HG02938 (cell line): ENCODE data around the gene PRKCD.
"Not testable (repeated sequence)": the region's sequence is repeated elsewhere in the genome, so short reads cannot be mapped to it uniquely, and the experiment has no call there.

Source experiments
- ATAC-seq: cut with Tn5 transposase; IDR thresholded peaks from one replicate; pipeline ENCODE4 v1.9.1; 2021; ENCODE audit warnings: mild to moderate bottlenecking, moderate library complexity; ENCODE audit not compliant: unreplicated experiment

The PRKCD gene

DNA sequence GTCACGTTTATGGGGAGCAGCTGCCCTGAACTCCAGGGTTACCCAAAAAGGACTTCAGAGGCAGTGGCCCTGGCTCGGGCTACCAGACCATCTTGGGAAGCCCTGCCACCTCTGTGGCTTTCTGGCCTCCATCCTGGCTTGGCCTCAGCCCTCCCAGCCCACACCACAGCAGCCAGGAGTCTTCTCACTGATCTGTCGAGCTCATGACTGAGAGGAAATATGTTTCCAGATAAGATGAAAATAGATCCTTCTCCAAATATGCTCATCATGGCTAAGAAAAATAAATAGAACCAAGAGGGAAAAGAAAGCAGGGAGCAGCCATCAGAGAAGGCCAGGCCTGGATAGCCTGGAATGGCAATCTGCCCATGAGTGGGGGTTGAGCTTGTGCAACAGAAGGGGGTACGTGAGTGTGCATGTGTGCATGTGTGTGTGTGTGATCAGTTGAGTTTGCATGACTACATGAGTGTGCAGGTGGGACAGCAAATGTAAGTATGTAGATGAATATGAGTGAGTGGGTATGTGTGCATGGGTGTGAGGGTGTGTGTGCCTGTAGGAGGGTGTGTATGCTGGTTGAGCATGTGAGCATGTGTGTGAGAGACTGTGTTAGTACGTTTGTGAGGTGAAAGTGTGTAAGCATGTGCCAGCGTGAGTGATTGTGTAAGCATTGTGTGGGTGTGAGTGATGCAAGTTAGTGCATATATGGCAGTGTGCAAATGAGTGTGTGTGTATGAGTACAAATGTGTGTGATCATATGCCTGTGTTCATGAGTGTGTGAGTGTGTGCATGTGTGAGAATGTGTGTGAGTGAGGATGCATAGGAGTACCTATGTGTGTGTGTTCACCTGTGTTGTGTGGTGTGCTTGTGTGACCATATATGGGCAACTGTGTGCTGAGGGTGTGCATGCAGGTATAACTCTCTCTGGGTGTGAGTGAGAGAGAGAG, 20.8 kb upstream of the PRKCD start:
- no peak for ATAC-seq

DNA sequence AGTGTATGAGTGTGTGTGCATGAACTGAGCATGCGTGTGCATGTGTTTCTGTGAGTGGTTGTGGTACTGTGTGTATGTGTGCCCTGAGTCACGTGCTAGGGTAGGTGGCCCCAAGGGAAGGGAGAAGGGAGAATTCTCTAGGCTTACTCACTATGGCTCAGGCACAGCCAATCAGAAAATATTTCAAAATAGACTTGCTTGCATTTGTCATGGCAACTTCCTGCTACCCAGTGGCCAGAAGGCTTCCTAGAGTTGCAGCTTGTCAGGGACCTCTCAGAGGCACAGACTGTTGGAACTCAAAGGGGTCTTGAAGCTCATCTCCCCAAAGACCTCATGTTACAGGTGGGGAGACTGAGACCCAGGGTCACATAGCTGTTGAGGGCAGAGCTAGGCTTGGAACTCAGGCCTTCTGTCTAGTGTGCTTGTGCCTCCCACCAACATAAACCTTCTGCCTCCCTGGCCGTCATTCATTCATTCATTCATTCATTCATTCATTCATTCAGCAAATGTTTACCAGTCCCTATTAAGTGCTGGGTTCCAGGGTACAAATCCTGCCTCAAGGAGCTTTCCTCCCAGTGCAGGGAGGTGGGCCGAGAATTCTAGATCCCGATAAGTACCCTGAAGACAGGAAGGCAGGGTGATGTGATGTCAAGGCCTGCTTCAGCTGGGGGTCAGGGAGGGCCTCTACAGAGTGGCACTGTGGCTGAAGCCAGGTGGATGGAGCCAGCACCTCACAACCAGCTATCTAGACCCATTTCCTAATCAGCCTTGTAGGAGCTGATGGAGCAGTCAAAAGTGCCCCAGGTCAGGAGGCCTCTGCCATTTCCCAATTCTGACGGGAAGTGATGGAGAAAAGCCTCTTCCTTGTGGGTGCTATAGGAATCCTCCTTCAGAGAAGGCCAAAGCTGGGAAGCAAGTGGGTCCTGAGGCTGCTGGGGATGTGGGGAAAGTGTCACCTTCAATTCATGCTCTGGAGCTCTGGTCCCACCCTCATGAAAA, 19.9 kb upstream of the PRKCD start:
- no peak for ATAC-seq

- ATAC-seq, result no peak
Observed at GRCh38 chr3:53142986-53143385, 18.0 kb upstream of the PRKCD start.

- no peak for ATAC-seq
Observed at GRCh38 chr3:53144446-53144845, 16.6 kb upstream of the PRKCD start.

GRCh38 chr3:53144862-53145712, 15.9 kb upstream of the PRKCD start:
- no peak for ATAC-seq

DNA sequence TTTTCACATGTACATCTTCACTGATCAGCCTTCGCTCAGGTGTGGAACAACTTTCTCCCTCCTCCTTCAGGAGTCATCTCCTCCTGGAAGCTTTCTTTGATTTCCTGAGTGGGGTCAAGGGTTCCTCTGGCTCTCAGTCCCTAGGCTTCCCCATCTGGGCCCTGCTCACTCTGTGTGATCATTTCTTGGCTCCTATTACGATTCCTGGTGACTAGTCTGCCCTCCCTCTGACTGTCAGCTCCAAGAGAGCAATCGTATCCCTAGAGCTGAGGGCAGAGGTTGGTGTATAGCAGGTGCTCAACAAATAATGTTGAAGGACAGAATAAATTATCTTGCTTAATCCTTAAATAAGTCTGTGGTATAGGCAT, 15.3 kb upstream of the PRKCD start:
- ATAC-seq, result no peak

GRCh38 chr3:53146319-53146891, 14.6 kb upstream of the PRKCD start:
- no peak for ATAC-seq

GRCh38 chr3:53147151-53147902, 13.7 kb upstream of the PRKCD start:
- ATAC-seq, result no peak

DNA sequence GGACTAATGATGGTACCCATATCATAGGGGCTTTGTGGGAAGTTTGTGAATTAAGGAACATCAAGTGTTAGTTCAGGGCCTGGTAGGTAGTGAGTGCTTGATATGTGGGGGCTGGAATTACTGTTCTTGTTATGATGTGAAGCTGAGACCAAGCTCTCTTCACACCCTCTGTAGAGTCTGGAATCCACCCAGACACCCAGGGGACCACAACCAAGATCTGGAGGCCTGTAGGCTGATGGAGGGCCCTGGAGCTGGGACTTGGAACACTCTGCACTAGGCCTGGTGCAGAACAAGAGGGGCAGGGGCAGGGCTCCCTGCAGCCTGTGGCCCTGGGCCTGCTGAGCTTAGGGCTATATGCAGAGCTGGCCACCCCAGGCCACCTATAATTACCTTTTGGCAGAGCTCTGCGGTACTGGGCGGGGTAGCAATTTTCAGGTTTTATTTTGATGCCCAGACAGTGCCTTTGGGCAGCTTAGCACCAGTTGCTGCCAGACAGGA, 13.1 kb upstream of the PRKCD start:
- ATAC-seq, result no peak

DNA sequence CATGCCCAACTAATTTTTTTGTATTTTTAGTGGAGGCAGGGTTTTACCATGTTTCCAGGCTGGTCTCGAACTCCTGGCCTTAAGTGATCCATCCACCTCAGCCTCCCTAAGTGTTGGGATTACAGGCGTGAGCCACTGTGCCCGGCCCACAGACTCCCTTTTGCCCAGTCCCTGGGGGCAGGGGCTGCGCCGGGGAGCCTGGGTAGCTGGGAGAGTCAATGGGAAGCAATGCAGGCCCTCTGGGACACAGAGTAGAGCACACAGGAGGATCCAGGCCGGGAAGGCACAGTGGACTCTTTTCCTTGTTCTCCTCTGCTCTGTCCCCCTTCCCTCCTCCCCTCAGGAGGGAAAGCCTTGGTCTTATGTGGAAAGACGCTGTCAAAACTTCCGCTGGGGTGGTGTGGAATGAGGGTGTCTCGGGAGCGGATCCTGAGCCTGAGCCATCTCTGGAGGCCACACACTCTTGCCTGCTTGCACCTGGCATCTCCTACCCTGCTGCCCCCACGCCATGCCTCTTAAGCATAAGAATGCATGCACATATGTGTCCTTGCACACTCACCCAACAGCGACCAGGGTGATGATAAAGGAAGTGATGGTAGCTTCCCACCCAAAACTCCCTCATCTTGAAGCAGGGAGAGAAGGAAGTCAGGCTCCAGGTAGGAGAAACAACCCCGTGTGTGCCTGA, 11.9 kb upstream of the PRKCD start:
- no peak for ATAC-seq

GRCh38 chr3:53149699-53150098, 11.3 kb upstream of the PRKCD start:
- ATAC-seq, result no peak

DNA sequence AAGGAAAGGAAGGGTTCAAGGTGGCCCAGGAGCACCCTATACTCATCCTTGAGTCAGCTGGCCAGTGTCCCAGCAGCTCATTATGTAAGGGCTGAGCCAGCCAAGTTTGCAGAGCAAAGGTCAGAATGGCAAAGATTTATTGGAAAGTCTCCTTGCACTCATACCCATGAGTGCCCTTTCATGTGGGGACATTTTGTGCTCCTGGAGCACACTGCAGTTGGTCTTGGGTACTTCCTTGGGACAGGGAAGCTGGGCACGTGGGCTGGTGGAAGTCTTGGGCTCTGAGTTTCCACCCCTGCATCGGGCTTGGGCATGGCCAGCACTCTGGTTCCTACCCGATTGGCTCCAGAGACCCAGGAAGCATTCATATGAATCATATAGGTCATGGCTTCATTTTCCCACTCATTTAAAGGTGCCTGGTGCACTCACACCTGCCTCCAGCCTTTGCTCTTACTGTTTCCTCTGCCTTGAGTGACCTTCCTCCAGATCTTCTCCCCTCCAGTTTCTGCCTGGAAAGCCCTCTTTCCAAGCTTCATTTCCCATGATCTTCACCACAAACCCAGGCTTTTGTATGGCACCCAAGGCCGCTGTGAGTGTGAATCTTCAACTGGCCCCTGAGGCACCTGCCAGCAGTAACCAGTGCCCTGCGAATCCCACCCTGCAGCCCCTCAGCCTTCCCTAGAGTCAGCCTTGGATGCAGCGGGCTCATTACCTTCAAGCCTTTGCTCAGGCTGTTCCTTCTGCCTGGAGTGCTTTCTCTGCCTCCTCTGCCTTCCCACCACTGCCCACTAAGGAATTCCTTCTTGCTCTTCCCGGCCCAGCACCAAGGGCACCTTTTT, 10.5 kb upstream of the PRKCD start:
- ATAC-seq, result no peak

GRCh38 chr3:53151086-53151438, 9.9 kb upstream of the PRKCD start:
- ATAC-seq, result not testable (repeated sequence)

DNA sequence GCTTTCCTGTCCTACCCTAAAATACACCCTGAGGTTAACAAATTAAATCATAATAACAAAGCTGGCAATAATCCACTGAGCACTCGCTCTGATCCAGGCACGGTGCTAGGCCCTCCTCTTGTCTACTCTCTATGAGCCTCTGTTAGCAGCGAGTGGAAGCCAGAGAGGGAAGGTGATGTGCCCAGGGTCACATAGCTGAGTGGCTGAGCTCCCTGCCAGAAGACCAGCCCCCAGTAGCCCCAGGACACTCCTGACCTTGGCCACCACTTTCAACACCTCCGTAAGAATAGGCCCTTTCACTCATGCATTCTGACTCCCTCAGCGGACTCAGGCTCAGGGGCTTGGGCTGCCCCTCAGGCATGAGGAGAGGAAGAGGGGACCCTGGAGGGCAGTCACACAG, 9.5 kb upstream of the PRKCD start:
- ATAC-seq, result no peak

DNA sequence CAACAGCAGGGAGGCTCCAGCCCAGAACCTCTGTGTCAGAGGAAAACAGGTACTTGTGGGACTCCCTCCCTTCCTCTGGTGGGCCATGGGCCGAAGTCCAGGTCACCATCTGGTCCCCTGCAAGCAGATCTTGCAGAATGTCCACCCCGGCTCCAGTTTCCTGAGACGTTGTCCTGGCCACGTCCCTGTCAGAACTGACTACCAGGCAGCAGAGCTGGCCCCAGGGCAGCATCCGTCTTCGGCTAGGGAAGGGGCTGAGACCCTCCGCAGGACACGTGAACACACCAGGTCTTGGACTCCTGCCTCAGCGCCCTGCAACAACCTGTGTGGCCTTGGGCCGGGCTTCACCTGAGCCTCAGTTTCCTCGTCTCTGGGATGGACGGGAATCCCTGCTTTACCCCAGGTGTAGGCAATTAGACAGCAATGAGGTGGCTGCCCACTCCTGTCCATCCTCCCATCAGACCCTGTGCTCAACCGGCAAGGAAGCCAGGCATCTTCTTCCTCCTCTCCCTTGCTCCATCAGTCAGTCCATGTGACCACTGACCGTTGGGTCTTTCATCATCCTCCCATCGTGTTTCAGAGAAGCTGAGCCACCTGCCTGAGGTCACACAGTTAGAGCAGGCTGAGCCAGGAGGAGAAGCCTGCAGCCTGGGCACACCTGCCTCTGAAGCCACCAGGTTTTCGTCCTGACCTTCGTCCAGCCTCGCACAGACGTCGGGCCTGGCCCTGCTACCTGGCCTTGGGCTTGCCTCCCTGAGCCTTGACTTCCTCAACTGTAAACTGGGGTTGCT, 8.9 kb upstream of the PRKCD start:
- ATAC-seq, result no peak

DNA sequence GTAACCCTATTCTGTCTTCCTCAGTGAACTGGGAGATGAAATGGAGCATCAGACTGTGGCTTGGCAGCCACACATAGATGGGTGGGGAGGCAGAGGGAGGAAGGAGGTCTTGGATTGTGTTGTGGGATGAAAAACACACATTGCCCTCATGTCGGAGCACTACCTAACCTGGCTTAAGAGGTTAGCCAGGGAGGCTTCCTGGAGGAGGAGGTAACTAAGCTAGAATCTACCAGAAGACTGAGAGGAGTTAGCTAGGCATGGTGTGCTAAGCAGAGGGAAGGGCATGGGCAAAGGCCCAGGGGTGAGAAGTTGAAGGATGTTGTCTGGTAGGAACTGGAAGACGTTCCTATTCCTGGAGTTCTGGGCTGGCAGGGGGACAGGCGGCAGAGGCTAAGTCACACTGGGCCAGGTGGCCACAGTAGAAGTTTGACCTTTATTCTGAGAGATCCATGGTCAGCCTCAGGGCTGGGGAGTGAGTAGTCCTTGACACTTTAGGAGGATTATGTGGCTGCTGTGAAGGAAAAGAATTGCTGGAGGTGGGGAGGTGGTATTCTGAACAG, 7.7 kb upstream of the PRKCD start:
- ATAC-seq, result no peak

GRCh38 chr3:53153980-53154379, 7.0 kb upstream of the PRKCD start:
- no peak for ATAC-seq
